ENCODE measurements around the gene FRMPD2.
"Not testable (repeated sequence)": the region's sequence is repeated elsewhere in the genome, so short reads cannot be mapped to it uniquely, and the experiment has no call there.

The FRMPD2 gene

GRCh38 chr10:48139953-48140850 lies 134.3 kb downstream of the FRMPD2 start:
- DNase-seq (ENCODE audit: low spot score); in situ Hi-C loops (cut with MboI; ENCODE audit: low sequenced_read_pairs, unreplicated experiment): not testable (repeated sequence)

- DNase-seq (ENCODE audit: low spot score); in situ Hi-C loops (cut with MboI; ENCODE audit: low sequenced_read_pairs, unreplicated experiment): not testable (repeated sequence)
Observed at GRCh38 chr10:48128954-48129353, 145.5 kb downstream of the FRMPD2 start.

GRCh38 chr10:48126251-48126650 lies 148.2 kb downstream of the FRMPD2 start:
- DNase-seq (ENCODE audit: low spot score); in situ Hi-C loops (cut with MboI; ENCODE audit: low sequenced_read_pairs, unreplicated experiment): not testable (repeated sequence)

GRCh38 chr10:48125631-48126030 lies 148.9 kb downstream of the FRMPD2 start:
- in situ Hi-C loops (cut with MboI; ENCODE audit: low sequenced_read_pairs, unreplicated experiment); DNase-seq (ENCODE audit: low spot score): not testable (repeated sequence)

GRCh38 chr10:48122618-48123017 lies 151.9 kb downstream of the FRMPD2 start:
- DNase-seq (ENCODE audit: low spot score); in situ Hi-C loops (cut with MboI; ENCODE audit: low sequenced_read_pairs, unreplicated experiment): not testable (repeated sequence)

- in situ Hi-C loops (cut with MboI; ENCODE audit: low sequenced_read_pairs, unreplicated experiment); DNase-seq (ENCODE audit: low spot score): not testable (repeated sequence)
Observed at GRCh38 chr10:48110277-48110676, 164.2 kb downstream of the FRMPD2 start.

Data from GM13976 (cell line).